A549 (cell line): ENCODE measurements around the gene JMJD6. TPM values are rescaled to one million over a fixed set of nuclear protein-coding genes. Genes with fewer than 3 reads are reported as not detected.

Source experiments
- ATAC-seq, 2 experiments: fragments of 200-7000 bp in 1 of 2; fragments of >200 bp in 1 of 2; cut with Nextera tagmentation in 1 of 2; cut with Tn5 transposase in 1 of 2; 3 replicates each; pipeline versions ENCODE4 v1.8.0 to v1.9.1; 2018 to 2020; ENCODE audit warnings: mild to moderate bottlenecking in 1 of 2, moderate library complexity in 1 of 2
- CTCF ChIA-PET: fragments of 300-600 bp; sonication (Branson Sonifier 250); formaldehyde crosslinking; extraction: SDS; loops from one replicate; lab custom pipeline; 2021; ENCODE audit warnings: antibody characterized with exemption, inconsistent platforms; lab: Yijun Ruan, JAX
- POLR2A ChIA-PET: fragments of 350-600 bp; formaldehyde crosslinking; extraction: SDS; loops from one replicate; lab custom pipeline; 2021; ENCODE audit warnings: antibody characterized with exemption, inconsistent platforms; lab: Yijun Ruan, JAX
- DNase-seq, 2 experiments: peaks; one replicate each; pipeline versions ENCODE4 v3.0.0 to v3.0.0-alpha.2; 2011 to 2016; ENCODE audit warnings: low read depth in 1 of 2, low spot score in 1 of 2
- FAIRE-seq: peaks from 2 replicates; lab custom pipeline; 2011; peaks lifted over from hg19 to GRCh38; lab: Jason Lieb, UNC
- H3K27ac ChIP-seq, 2 experiments: fragments of >200 bp; sonication (Bioruptor Twin); formaldehyde crosslinking; 3 replicates each; pipeline ENCODE4 v1.5.1; 2016 to 2017
- H3K4me1 ChIP-seq: fragments of >200 bp; sonication (Bioruptor Twin); formaldehyde crosslinking; 3 replicates; pipeline ENCODE4 v1.6.1; 2016
- H3K4me2 ChIP-seq: fragments of >200 bp; sonication (Bioruptor Twin); formaldehyde crosslinking; 3 replicates; pipeline ENCODE4 v1.6.1; 2016
- H3K4me3 ChIP-seq: fragments of >200 bp; sonication (Bioruptor Twin); formaldehyde crosslinking; 3 replicates; pipeline ENCODE4 v1.5.1; 2016
- H3K9me3 ChIP-seq: fragments of >200 bp; sonication (Bioruptor Twin); formaldehyde crosslinking; 3 replicates; pipeline ENCODE4 v1.6.1; 2016
- ATOH8 ChIP-seq: fragments of 250-450 bp; sonication (Bioruptor Pico); IDR thresholded peaks from 2 replicates; pipeline ENCODE4 v1.5.0; 2020; ENCODE audit warnings: low read depth, mild to moderate bottlenecking, moderate library complexity
- BHLHE40 ChIP-seq: IDR thresholded peaks from 2 replicates; pipeline ENCODE4 v1.6.1; 2012; ENCODE audit warnings: low read depth, low read length, inconsistent platforms
- CBX2 ChIP-seq: fragments of 200-600 bp; sonication (generic); IDR thresholded peaks from 2 replicates; pipeline ENCODE4 v1.6.1; 2016; ENCODE audit warnings: low read depth, mild to moderate bottlenecking, borderline replicate concordance
- CBX8 ChIP-seq: fragments of 200-600 bp; sonication (generic); IDR thresholded peaks from 2 replicates; pipeline ENCODE4 v1.6.1; 2016
- CHD4 ChIP-seq: fragments of 200-600 bp; sonication (generic); IDR thresholded peaks from 2 replicates; pipeline ENCODE4 v1.6.1; 2016; ENCODE audit warnings: antibody characterized with exemption, mild to moderate bottlenecking, borderline replicate concordance
- E2F6 ChIP-seq: IDR thresholded peaks from 2 replicates; pipeline ENCODE4 v1.6.1; 2012; ENCODE audit warnings: low read depth, borderline replicate concordance
- EHF ChIP-seq: fragments of 250-450 bp; sonication (Bioruptor Pico); IDR thresholded peaks from 2 replicates; pipeline ENCODE4 v1.5.0; 2020; ENCODE audit warnings: mild to moderate bottlenecking
- ELK1 ChIP-seq: fragments of 150-350 bp; IDR thresholded peaks from 2 replicates; pipeline ENCODE4 v1.6.1; 2014; ENCODE audit warnings: low read depth, mild to moderate bottlenecking, low read length
- GATA3 ChIP-seq: IDR thresholded peaks from 2 replicates; pipeline ENCODE4 v1.6.1; 2012; ENCODE audit warnings: borderline replicate concordance
- HEYL ChIP-seq: fragments of 250-450 bp; sonication (Bioruptor Pico); IDR thresholded peaks from 2 replicates; pipeline ENCODE4 v1.8.0; 2021; ENCODE audit warnings: mild to moderate bottlenecking, moderate library complexity
- JUNB ChIP-seq: fragments of >200 bp; sonication (Bioruptor Twin); formaldehyde crosslinking; IDR thresholded peaks from 2 replicates; pipeline ENCODE4 v1.6.1; 2016
- KDM5A ChIP-seq: fragments of 200-600 bp; sonication (generic); IDR thresholded peaks from 2 replicates; pipeline ENCODE4 v1.6.1; 2016; ENCODE audit warnings: antibody characterized with exemption, mild to moderate bottlenecking
- MAFK ChIP-seq: fragments of 450-650 bp; IDR thresholded peaks from 2 replicates; pipeline ENCODE4 v1.6.1; 2014; ENCODE audit not compliant: partially characterized antibody
- MAX ChIP-seq: IDR thresholded peaks from 2 replicates; pipeline ENCODE4 v1.6.1; 2012
- NFE2L2 ChIP-seq: fragments of 150-350 bp; conservative IDR thresholded peaks from 2 replicates; pipeline ENCODE4 v1.6.1; 2014; ENCODE audit warnings: low read length
- NPAS2 ChIP-seq: fragments of 250-450 bp; sonication (Bioruptor Pico); IDR thresholded peaks from 2 replicates; pipeline ENCODE4 v1.8.0; 2022; ENCODE audit warnings: mild to moderate bottlenecking, moderate library complexity, borderline replicate concordance
- PHF8 ChIP-seq: fragments of 200-600 bp; sonication (generic); IDR thresholded peaks from 2 replicates; pipeline ENCODE4 v1.6.1; 2016; ENCODE audit warnings: low read depth, mild to moderate bottlenecking, antibody characterized with exemption, moderate library complexity, borderline replicate concordance
- RAD21 ChIP-seq, 2 experiments: fragments of >200 bp in 1 of 2; sonication (Bioruptor Twin) in 1 of 2; formaldehyde crosslinking in 1 of 2; IDR thresholded peaks in 1 of 2; conservative IDR thresholded peaks in 1 of 2; 2 replicates in 1 of 2; 3 replicates in 1 of 2; pipeline ENCODE4 v1.6.1; 2012 to 2018; ENCODE audit warnings: inconsistent platforms in 1 of 2
- REST ChIP-seq: fragments of 200-600 bp; sonication (generic); IDR thresholded peaks from 2 replicates; pipeline ENCODE4 v1.6.1; 2016; ENCODE audit warnings: antibody characterized with exemption, mild to moderate bottlenecking, moderate library complexity
- SMC3 ChIP-seq: fragments of >200 bp; sonication (Bioruptor Twin); formaldehyde crosslinking; IDR thresholded peaks from 3 replicates; pipeline ENCODE4 v1.6.1; 2018; ENCODE audit warnings: inconsistent platforms
- TFCP2L1 ChIP-seq: fragments of 250-450 bp; sonication (Bioruptor Pico); IDR thresholded peaks from 2 replicates; pipeline ENCODE4 v1.5.0; 2021; ENCODE audit warnings: mild to moderate bottlenecking
- TP53 ChIP-seq: fragments of 250-450 bp; sonication (Bioruptor Pico); IDR thresholded peaks from 2 replicates; pipeline ENCODE4 v1.5.0; 2021; ENCODE audit warnings: mild to moderate bottlenecking, moderate library complexity
- USF2 ChIP-seq: fragments of 450-650 bp; IDR thresholded peaks from 2 replicates; pipeline ENCODE4 v1.6.1; 2014; ENCODE audit warnings: antibody characterized with exemption
- ZFP36 ChIP-seq: fragments of 450-650 bp; IDR thresholded peaks from 2 replicates; pipeline ENCODE4 v1.6.1; 2014; ENCODE audit warnings: borderline replicate concordance; ENCODE audit not compliant: partially characterized antibody
- WGBS: methylation state at CpG from one replicate; pipeline ENCODE4 v1.1.6; 2017; ENCODE audit errors: missing lambda C conversion rate; 5-methylcytosine and 5-hydroxymethylcytosine counted together
- polyA plus RNA-seq, 4 experiments: library from polyadenylated mRNA; depleted of rRNA in 3 of 4; stranded (reverse); fragments of >200 nt; fragmentation: RNase III in 1 of 4; extraction: RNeasy Plus Mini Kit Qiagen cat#74134 plus additional on column Dnase treatment in 1 of 4; gene quantifications; 2 replicates in 3 of 4; 3 replicates in 1 of 4; pipeline ENCODE4 v1.2.3, GENCODE V29; 2011 to 2017

Gene JMJD6
- polyA plus RNA-seq, 2 of the 4 experiments (the other 2 are of a cell fraction): 17.5 to 53.3 TPM

GRCh38 chr17:76675648-76676047 lies 50.8 kb downstream of the JMJD6 start:
- TF ChIP-seq NPAS2 (CRISPR knock-in tag): no peak
- TF ChIP-seq PHF8: no peak
- TF ChIP-seq CBX2: no peak
- no peak for TF ChIP-seq NFE2L2
- no peak for TF ChIP-seq MAFK
- no peak for TF ChIP-seq GATA3
- TF ChIP-seq REST: no peak
- TF ChIP-seq TFCP2L1 (CRISPR knock-in tag): no peak
- TF ChIP-seq ATOH8 (CRISPR knock-in tag): no peak
- TF ChIP-seq CHD4: no peak
- TF ChIP-seq EHF (CRISPR knock-in tag): no peak
- no peak for TF ChIP-seq MAX
- TF ChIP-seq SMC3: no peak
- TF ChIP-seq, all 56 proteins: peak for 0
- H3K4me2 ChIP-seq: no peak overlapping the region
- ChIA-PET CTCF (interaction anchor here (0.7 to 4.8 kb wide), 8 partner anchors 9 to 304 kb away, joined by 3 to 23 read pairs (median 4); no protein-coding TSS in a partner anchor), POLR2A (interaction anchor here (0.7 kb wide), 1 partner anchor 494 kb away, joined by 10 read pairs; no protein-coding TSS in a partner anchor)
- WGBS: 88% methylated on average over 6 of the region's 6 CpGs
- FAIRE-seq: no peak
- no peak for ATAC-seq
- H3K4me1 ChIP-seq: peaks cover 12% of the 10 kb centered on the region
- DNase-seq: no peak
- H3K27ac ChIP-seq: no peak overlapping the region
- no peak overlapping the region for H3K4me3 ChIP-seq
- H3K9me3 ChIP-seq: no peaks in the 10 kb centered on the region

- CTCF ChIA-PET: interaction anchor here (0.7 to 4.8 kb wide), 8 partner anchors 10 to 152 kb away, joined by 3 to 23 read pairs (median 6); no protein-coding TSS in a partner anchor
- no peak for FAIRE-seq
Observed at GRCh38 chr17:76674600-76674999, 51.8 kb downstream of the JMJD6 start.

GRCh38 chr17:76673729-76674128 lies 52.7 kb downstream of the JMJD6 start:
- WGBS: 82% methylated on average over 5 of the region's 5 CpGs
- peaks cover 13% of the 10 kb centered on the region for H3K4me1 ChIP-seq
- ChIA-PET POLR2A (no interaction called here), CTCF (interaction anchor here (0.5 to 5.0 kb wide), 4 partner anchors 19 to 152 kb away, joined by 3 to 23 read pairs (median 8); no protein-coding TSS in a partner anchor)
- ATAC-seq: no peak
- no peaks in the 10 kb centered on the region for H3K9me3 ChIP-seq
- FAIRE-seq: no peak
- H3K4me3 ChIP-seq: no peak overlapping the region
- no peak overlapping the region for H3K4me2 ChIP-seq
- no peak for DNase-seq
- H3K27ac ChIP-seq: no peak overlapping the region
- TF ChIP-seq KDM5A: no peak
- no peak for TF ChIP-seq ELK1
- no peak for TF ChIP-seq ZFP36
- no peak for TF ChIP-seq BHLHE40
- no peak for TF ChIP-seq MAX
- no peak for TF ChIP-seq NPAS2 (CRISPR knock-in tag)
- no peak for TF ChIP-seq ATOH8 (CRISPR knock-in tag)
- TF ChIP-seq MAFK: no peak
- no peak for TF ChIP-seq E2F6
- no peak for TF ChIP-seq HEYL (CRISPR knock-in tag)
- TF ChIP-seq RAD21 (conservative IDR thresholded peaks at IDR 0.05 in 1 of 2, IDR thresholded peaks at IDR 0.05 in 1 of 2): no peak
- TF ChIP-seq CBX8: no peak

More at GRCh38 chr17:76674600-76674999, 51.8 kb downstream of the JMJD6 start:
- Histone ChIP-seq H3K27ac (no peak overlapping the region), H3K4me3 (no peak overlapping the region)
- DNase-seq: no peak
- POLR2A ChIA-PET: no interaction called here
- no peak for TF ChIP-seq CBX8
- no peak for TF ChIP-seq JUNB
- TF ChIP-seq TP53 (CRISPR knock-in tag): no peak
- peak; percentile 51 for TF ChIP-seq USF2
- TF ChIP-seq, all 56 proteins: peak for 1
- no peak overlapping the region for H3K4me2 ChIP-seq
- H3K9me3 ChIP-seq: no peaks in the 10 kb centered on the region
- peaks cover 12% of the 10 kb centered on the region for H3K4me1 ChIP-seq
- ATAC-seq: no peak
- WGBS: 97% methylated on average over 5 of the region's 5 CpGs
